Placental epithelial cell (primary cell): ENCODE data around the gene WBP1L. TPM values are rescaled to one million over a fixed set of nuclear protein-coding genes. Genes with fewer than 3 reads are reported as not detected.

Experiments used
- small RNA-seq: library from RNA; depleted of rRNA; stranded (forward); fragments of <200 nt; gene quantifications from one replicate; pipeline ENCODE3, GENCODE V24; 2012
- total RNA-seq: library from RNA; depleted of rRNA; stranded (reverse); fragments of >200 nt; gene quantifications from 2 replicates; pipeline ENCODE4 v1.2.3, GENCODE V29; 2012

Gene WBP1L
- 25.9 and 72.4 TPM in 2 replicates for total RNA-seq

GRCh38 chr10:102743588-102744373 is at the start of gene WBP1L:
Gene WBP1L, plus strand, starts transcription at chr10:102743948. Its CDS starts 106 bp downstream, at chr10:102744054.

GRCh38 chr10:102713814-102714620 is 29.7 kb upstream of the WBP1L start, which contains the start of gene ARL3:
Gene ARL3, minus strand, starts transcription at chr10:102714397. Its CDS starts 122 bp downstream, at chr10:102714275.

GRCh38 chr10:102714621-102715455 is 28.9 kb upstream of the WBP1L start, which contains the start of gene SFXN2:
Gene SFXN2, plus strand, starts transcription at chr10:102714636. Its CDS starts 12,001 bp downstream, at chr10:102726637.

GRCh38 chr10:102837230-102837721 is 93.5 kb downstream of the WBP1L start, which contains the start of gene CYP17A1:
Gene CYP17A1, minus strand, starts transcription at chr10:102837413. Its CDS starts 52 bp downstream, at chr10:102837361.

Small RNA genes lying within 50 kb of the gene (small RNA-seq; reads per million reads assigned to genes)
- gene RNU6-1231P = not detected

Other genes starting within 250 kb of the WBP1L start
- 80.5 and 158 TPM in 2 replicates for gene ACTR1A, start 241.2 kb upstream of the WBP1L start, total RNA-seq
- 4.7 and 7.5 TPM in 2 replicates for gene SUFU, start 240.0 kb upstream of the WBP1L start, total RNA-seq
- 69.0 and 139 TPM in 2 replicates for gene TRIM8, start 99.5 kb upstream of the WBP1L start, total RNA-seq
- 4.7 and 5.6 TPM in 2 replicates for gene ARL3, start 29.6 kb upstream of the WBP1L start, total RNA-seq
- 2.9 and 4.3 TPM in 2 replicates for gene SFXN2, start 29.3 kb upstream of the WBP1L start, total RNA-seq
- not detected in 2 replicates for gene CYP17A1, start 93.5 kb downstream of the WBP1L start, total RNA-seq
- gene BORCS7, start 110.3 kb downstream of the WBP1L start, total RNA-seq = 20.0 and 26.7 TPM in 2 replicates
- 2.4 and 3.7 TPM in 2 replicates for gene AS3MT, start 125.5 kb downstream of the WBP1L start, total RNA-seq
- 7.9 and 10.5 TPM in 2 replicates for gene CNNM2, start 174.3 kb downstream of the WBP1L start, total RNA-seq